NCI-H446 (cell line): ENCODE measurements around the gene MRPS14.
"Not testable (repeated sequence)": the region's sequence is repeated elsewhere in the genome, so short reads cannot be mapped to it uniquely, and the experiment has no call there.

ENCODE experiments used
- DNase-seq, 2 experiments: peaks; one replicate each; lab custom pipeline; 2025; lab: John Stamatoyannopoulos, UW

MRPS14 gene

GRCh38 chr1:175023922-175024242 lies 657 bp upstream of the MRPS14 start:
- DNase-seq: not testable (repeated sequence)

- no peak for DNase-seq
These were observed 3.7 kb downstream of the MRPS14 start for GRCh38 chr1:175019524-175019923.

- no peak for DNase-seq
These were observed 8.0 kb downstream of the MRPS14 start for GRCh38 chr1:175015243-175015642.

- no peak for DNase-seq
These were observed 9.8 kb downstream of the MRPS14 start for GRCh38 chr1:175013445-175013844.

GRCh38 chr1:175009532-175009931 lies 13.7 kb downstream of the MRPS14 start:
- DNase-seq: no peak

GRCh38 chr1:175005085-175005783 lies 18.0 kb downstream of the MRPS14 start:
- DNase-seq: no peak

- DNase-seq: no peak
These were observed 19.7 kb downstream of the MRPS14 start for GRCh38 chr1:175003521-175003920.

- no peak for DNase-seq
These were observed 20.2 kb downstream of the MRPS14 start for GRCh38 chr1:175002910-175003517.

- no peak for DNase-seq
These were observed 22.5 kb downstream of the MRPS14 start for GRCh38 chr1:175000697-175001187.

GRCh38 chr1:174999936-175000696 lies 23.1 kb downstream of the MRPS14 start, which contains the start of gene CACYBP:
Gene CACYBP, plus strand, starts transcription at chr1:174999947. Its CDS starts 234 bp downstream, at chr1:175000181.
- no peak for DNase-seq

GRCh38 chr1:174999216-174999935 lies 23.8 kb downstream of the MRPS14 start:
- peak; percentile 98 to 100 for DNase-seq

- DNase-seq: peak; percentile 82 to 87
These were observed 24.5 kb downstream of the MRPS14 start for GRCh38 chr1:174998569-174999215.

GRCh38 chr1:174997041-174997440 lies 26.2 kb downstream of the MRPS14 start:
- no peak for DNase-seq

- DNase-seq: no peak
These were observed 26.7 kb downstream of the MRPS14 start for GRCh38 chr1:174996476-174996875.

GRCh38 chr1:174995916-174996315 lies 27.3 kb downstream of the MRPS14 start:
- no peak for DNase-seq

GRCh38 chr1:174995121-174995520 lies 28.1 kb downstream of the MRPS14 start:
- DNase-seq: no peak

GRCh38 chr1:174991473-174991872 lies 31.8 kb downstream of the MRPS14 start:
- no peak for DNase-seq

- no peak for DNase-seq
These were observed 32.7 kb downstream of the MRPS14 start for GRCh38 chr1:174990382-174990999.

GRCh38 chr1:174989536-174990220 lies 33.5 kb downstream of the MRPS14 start:
- DNase-seq: no peak

- no peak for DNase-seq
These were observed 34.2 kb downstream of the MRPS14 start for GRCh38 chr1:174988986-174989385.

GRCh38 chr1:174988539-174988938 lies 34.7 kb downstream of the MRPS14 start:
- no peak for DNase-seq
